Lower leg skin (tissue), 3 donors: Measurements from ENCODE around the gene RGL3.

Experiments
- CTCF ChIP-seq, 3 donors: fragments of 450-650 bp; IDR thresholded peaks; one replicate each; pipeline ENCODE4 v1.5.1; 2016; ENCODE audit warnings: antibody characterized with exemption in 3 of 3, mild to moderate bottlenecking in 3 of 3, moderate library complexity in 2 of 3
- POLR2A ChIP-seq, 2 donors: fragments of 450-650 bp; IDR thresholded peaks; one replicate each; pipeline ENCODE4 v1.6.1; 2016 to 2017; ENCODE audit warnings: antibody characterized with exemption in 2 of 2, mild to moderate bottlenecking in 1 of 2, moderate library complexity in 1 of 2

GRCh38 chr19:11346104-11346940 lies 72.8 kb downstream of the RGL3 start, which contains the start of the genes CCDC159 and TMEM205:
- TF ChIP-seq CTCF (IDR thresholded peaks at IDR 0.05) (no peak), POLR2A (IDR thresholded peaks at IDR 0.05) (no peak)
